ENCODE results near the gene ZNF469.

Gene ZNF469

DNA sequence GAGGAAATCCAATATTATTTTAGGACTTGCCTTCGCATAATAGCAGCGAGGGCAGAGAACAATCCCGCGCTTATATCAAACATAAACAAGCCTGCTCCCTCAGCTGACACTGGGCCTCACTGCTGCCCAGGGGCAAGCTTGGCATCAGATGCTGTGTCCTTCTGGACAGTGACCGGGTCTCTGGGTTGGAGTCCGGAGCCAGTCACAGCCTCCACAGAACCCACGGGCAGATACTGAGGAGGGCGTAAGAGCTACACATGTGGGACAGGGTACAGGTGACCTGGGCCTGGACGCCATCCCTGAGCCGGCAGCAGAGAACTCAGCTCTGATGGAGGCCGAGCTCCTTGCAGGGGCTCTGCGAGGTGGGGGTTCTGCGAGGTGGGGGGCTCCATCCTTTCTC, 14.7 kb upstream of the ZNF469 start:
- DNase-seq (ENCODE audit: low read depth), result no peak
- TF ChIP-seq, protein P1, sequence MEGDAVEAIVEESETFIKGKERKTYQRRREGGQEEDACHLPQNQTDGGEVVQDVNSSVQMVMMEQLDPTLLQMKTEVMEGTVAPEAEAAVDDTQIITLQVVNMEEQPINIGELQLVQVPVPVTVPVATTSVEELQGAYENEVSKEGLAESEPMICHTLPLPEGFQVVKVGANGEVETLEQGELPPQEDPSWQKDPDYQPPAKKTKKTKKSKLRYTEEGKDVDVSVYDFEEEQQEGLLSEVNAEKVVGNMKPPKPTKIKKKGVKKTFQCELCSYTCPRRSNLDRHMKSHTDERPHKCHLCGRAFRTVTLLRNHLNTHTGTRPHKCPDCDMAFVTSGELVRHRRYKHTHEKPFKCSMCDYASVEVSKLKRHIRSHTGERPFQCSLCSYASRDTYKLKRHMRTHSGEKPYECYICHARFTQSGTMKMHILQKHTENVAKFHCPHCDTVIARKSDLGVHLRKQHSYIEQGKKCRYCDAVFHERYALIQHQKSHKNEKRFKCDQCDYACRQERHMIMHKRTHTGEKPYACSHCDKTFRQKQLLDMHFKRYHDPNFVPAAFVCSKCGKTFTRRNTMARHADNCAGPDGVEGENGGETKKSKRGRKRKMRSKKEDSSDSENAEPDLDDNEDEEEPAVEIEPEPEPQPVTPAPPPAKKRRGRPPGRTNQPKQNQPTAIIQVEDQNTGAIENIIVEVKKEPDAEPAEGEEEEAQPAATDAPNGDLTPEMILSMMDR (IDR thresholded peaks at IDR 0.05; ENCODE audit: insufficient read depth, low read depth, low read length, missing control alignments), result no peak
- no peak overlapping the region for H3K4me3 ChIP-seq (ENCODE audit: low read depth, low read length)

- H3K4me3 ChIP-seq (ENCODE audit: low read depth, low read length), result no peak overlapping the region
- TF ChIP-seq, protein P1 (IDR thresholded peaks at IDR 0.05; ENCODE audit: insufficient read depth, low read depth, low read length, missing control alignments), result no peak
- no peak for DNase-seq (ENCODE audit: low read depth)
These were observed 13.8 kb upstream of the ZNF469 start for GRCh38 chr16:88368994-88369393.

GRCh38 chr16:88369447-88370008, 13.2 kb upstream of the ZNF469 start:
- no peak for DNase-seq (ENCODE audit: low read depth)
- no peak overlapping the region for H3K4me3 ChIP-seq (ENCODE audit: low read depth, low read length)
- TF ChIP-seq, protein P1 (IDR thresholded peaks at IDR 0.05; ENCODE audit: insufficient read depth, low read depth, low read length, missing control alignments), result no peak

- no peak for DNase-seq (ENCODE audit: low read depth)
- no peak overlapping the region for H3K4me3 ChIP-seq (ENCODE audit: low read depth, low read length)
- TF ChIP-seq, protein P1 (IDR thresholded peaks at IDR 0.05; ENCODE audit: insufficient read depth, low read depth, low read length, missing control alignments), result no peak
These were observed 12.4 kb upstream of the ZNF469 start for GRCh38 chr16:88370365-88370764.

DNA sequence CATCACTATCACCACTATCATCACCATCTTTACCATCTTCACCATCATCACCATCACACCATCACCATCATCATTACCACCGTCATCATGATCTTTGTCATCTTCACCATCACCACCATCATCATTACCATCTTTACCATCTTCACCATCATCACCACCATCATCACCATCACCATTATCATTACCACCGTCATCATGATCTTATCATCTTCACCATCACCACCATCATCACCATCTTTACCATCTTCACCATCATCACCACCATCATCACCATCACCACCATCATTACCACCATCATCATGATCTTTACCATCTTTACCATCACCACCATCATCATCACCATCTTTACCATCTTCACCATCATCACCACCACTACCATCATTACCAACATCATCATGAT, 10.2 kb upstream of the ZNF469 start:
- TF ChIP-seq, protein P1 (IDR thresholded peaks at IDR 0.05; ENCODE audit: insufficient read depth, low read depth, low read length, missing control alignments), result no peak
- no peak overlapping the region for H3K4me3 ChIP-seq (ENCODE audit: low read depth, low read length)
- no peak for DNase-seq (ENCODE audit: low read depth)

DNA sequence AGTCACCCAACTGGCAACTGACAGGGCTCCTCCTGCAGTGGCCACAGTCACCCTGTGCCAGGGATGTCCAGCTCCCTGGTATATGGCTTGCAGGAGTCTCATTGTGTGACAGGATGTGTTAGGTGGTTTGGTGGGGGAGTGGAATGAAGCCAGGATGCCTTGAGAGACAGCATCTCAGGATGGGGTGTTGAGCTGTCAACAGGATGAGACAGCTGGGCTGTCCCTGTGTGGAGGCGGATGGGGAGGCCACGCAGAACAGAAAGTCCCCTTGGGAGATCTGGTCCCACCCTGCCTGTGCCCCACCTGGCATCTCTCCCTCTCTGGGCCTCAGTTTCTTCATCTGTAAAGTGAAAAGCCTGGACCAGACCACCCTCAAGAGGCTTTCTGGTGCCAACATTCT, 9.5 kb upstream of the ZNF469 start:
- DNase-seq (ENCODE audit: low read depth), result no peak

More for the DNA sequence above, 9.5 kb upstream of the ZNF469 start:
- H3K4me3 ChIP-seq (ENCODE audit: low read depth, low read length), result no peak overlapping the region
- TF ChIP-seq, protein P1 (IDR thresholded peaks at IDR 0.05; ENCODE audit: insufficient read depth, low read depth, low read length, missing control alignments), result no peak
